ENCODE data around the gene DSCAM.

DSCAM gene

DNA sequence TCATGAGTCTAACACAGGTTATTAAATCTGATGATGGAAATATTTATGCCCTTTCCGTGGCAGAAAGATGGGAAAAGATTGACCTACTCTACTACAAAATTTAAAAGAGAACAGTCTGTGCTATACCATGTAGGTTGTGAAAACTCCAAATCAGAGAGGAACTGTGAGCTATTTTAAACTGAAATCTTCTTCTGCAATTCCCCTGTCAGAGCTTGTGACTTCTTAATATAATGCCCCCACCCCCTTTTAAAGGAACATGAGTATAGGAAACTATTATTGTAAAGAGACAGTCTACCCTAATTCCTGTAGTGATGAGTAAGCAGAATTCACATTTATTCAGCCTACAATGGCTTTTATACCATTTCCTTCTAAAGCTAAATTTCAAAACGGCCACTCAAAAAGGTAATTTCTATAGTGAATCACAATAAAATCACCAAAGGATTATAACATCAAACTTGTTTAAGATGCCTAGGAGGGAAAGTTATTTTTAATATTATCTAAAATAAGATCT, 11.7 kb downstream of the DSCAM start:
- no peak for DNase-seq

- DNase-seq: no peak
Observed at GRCh38 chr21:40833184-40833583, 13.8 kb downstream of the DSCAM start.

- DNase-seq: no peak
Observed at GRCh38 chr21:40832316-40832715, 14.6 kb downstream of the DSCAM start.

DNA sequence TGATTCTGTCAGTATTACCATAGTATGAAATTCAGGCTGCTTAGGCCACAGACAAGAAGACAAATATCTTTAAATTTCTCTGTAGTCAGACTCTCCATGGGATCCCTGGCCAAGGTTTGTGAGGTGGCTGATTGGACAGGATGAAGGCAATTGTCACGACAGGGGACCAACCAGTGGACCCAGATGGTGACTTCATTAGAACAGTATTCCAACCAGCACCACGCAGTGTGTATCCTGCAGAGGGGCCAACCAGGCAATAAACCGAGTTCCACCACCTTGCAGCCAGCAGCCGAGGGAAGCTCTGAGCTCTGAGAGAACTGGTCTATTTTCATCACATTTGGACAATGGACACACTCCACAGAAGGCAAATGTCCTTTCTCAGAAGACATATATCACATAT, 16.1 kb downstream of the DSCAM start:
- DNase-seq: no peak

- no peak for DNase-seq
Observed at GRCh38 chr21:40829791-40830190, 17.2 kb downstream of the DSCAM start.

DNA sequence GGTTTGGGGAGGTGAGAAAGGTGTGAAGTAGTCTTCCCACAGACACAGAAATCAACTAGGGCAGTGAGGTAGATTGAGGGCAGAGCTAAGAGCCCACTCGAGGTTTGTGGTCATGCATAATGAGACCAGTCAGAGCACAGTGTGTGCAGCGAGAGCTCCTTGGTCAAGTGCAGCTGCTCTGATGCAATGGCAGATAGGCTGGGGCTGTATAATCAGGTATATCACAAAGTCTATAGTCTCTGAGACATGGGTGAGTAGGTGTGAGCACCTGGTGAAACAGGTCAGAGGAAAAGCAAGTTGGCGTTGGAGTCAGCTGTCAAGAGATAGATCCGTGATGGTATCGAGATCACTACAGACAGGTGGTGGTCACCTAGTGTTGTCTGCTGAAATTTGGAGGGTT, 17.6 kb downstream of the DSCAM start:
- no peak for DNase-seq

GRCh38 chr21:40827509-40827908, 19.4 kb downstream of the DSCAM start:
- DNase-seq: no peak

DNA sequence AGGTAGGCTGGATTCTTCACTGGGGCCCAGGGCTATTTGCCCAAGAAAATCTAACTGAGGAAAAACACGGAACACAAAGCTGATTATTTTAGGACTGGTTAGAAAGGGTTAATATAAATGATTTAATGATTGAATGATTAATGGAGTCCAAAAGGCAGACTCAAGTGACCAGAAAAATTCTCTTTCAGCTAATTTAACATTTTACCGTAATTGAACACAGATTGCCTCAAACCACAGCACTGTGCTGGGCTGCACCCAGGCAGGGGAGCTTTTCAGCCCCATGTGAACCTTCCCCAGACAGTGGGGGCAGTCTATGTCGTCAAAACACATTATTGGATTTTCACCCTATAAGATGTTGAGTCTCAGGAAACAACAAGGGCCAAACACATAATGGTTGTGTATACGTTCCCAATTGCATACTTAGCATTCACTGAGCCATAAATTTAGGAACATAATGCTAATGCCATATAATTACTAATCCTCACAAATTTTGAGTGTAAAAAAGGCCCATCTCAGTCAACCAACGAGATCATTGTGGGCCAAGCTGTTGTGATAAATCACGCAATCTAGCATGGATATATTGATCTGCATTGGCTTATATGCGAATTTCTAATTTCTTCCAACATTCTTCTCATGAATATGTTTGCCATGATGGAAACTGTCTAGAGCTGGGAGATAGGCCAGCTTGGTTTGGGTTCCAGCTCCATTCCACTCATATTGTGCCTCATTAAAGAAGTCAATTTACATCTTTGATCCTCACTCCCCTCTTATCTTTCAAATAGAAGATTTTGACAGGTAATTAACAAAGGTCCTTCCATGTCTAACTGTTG, 27.7 kb downstream of the DSCAM start:
- DNase-seq: no peak

DNA sequence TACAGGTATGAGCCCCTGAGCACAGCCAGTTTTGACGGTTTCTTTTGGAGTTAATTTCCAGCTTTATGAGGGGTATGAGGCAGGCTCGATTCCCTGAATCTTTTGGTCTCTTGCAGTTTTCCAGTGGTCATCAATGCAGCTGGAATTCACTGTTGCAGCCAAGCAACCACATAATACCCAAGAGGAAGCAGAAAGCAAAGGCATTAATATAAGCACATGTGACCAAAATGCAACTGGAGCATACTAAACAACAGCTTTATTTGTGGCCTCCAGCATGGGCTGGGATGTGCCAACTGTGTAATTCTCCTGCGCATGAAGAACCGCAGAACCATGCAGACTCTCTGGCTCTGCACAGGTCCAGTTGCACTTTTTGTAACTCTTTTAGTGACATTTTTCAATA, 33.0 kb downstream of the DSCAM start:
- no peak for DNase-seq

DNA sequence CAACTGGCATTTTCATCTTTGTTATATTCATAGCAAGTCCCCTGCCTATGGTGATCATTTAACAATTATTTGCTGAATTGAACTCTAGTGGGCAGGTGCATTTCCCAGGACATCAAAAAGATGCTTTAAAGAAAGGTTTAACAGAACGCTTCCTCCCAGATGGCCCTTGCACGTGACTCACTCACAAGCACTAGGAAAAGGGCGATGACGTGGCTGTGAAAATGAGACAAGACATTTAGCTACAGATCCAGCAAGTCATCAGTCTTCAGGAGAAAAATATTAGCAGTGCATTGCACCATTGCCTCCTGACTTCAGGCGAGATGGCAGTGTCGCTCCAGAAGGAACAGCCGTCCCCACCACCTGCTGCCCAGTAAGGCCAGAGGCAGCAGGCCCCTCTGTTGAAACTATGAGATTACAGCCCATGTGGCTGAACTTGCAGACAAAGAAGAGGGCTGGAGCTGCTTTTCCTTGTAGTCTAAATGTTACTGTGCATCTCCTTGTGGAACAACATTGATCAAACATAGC, 37.2 kb downstream of the DSCAM start:
- DNase-seq: no peak

GRCh38 chr21:40803101-40803500, 43.9 kb downstream of the DSCAM start:
- DNase-seq: no peak

GRCh38 chr21:40800126-40800525, 46.8 kb downstream of the DSCAM start:
- no peak for DNase-seq

GRCh38 chr21:40797891-40798290, 49.1 kb downstream of the DSCAM start:
- no peak for DNase-seq

GRCh38 chr21:40797410-40797809, 49.5 kb downstream of the DSCAM start:
- DNase-seq: no peak

- DNase-seq: no peak
Observed at GRCh38 chr21:40796464-40796863, 50.5 kb downstream of the DSCAM start.

DNA sequence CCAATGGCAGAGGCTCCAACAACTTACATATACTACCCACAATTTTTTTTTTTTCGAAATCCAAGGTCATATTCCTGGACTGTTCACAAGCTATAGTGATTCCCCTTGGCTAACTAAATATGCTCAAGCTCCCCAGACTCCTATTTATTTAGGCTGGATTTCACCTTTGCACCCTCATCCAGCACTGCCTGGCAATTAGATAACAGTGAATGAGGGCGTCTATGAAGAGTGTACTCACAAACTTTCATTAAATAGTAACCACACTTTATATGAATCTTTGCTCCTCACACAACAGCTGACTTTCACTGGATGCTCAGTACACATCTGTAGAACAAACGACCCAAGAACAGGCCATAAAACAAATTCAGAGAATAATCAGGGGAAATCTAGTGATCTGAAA, 51.6 kb downstream of the DSCAM start:
- no peak for DNase-seq

GRCh38 chr21:40792691-40793456, 54.1 kb downstream of the DSCAM start:
- DNase-seq: no peak

- no peak for DNase-seq
Observed at GRCh38 chr21:40788635-40789034, 58.3 kb downstream of the DSCAM start.

- no peak for DNase-seq
Observed at GRCh38 chr21:40783404-40783803, 63.6 kb downstream of the DSCAM start.

GRCh38 chr21:40770435-40771055, 76.4 kb downstream of the DSCAM start:
- no peak for DNase-seq

DNA sequence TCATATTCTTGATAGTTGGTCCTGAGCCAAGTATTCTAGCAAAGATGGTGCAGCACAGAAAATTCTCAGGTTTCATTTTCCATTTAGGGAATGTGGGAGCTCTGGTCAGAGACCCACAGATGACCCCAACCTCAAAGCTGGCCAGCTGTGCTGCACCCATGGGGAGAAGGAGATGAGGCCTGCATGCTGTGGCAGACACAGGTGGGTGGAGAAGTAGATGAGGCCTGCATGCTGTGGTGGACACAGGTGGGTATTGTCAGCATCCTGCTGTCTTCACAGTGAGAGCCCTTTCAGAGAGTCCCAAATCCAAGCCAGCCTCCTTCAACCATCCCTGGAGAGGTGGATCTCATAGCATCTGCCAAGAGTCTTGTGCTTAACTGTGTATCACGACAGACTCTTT, 77.7 kb downstream of the DSCAM start:
- DNase-seq: no peak

DNA sequence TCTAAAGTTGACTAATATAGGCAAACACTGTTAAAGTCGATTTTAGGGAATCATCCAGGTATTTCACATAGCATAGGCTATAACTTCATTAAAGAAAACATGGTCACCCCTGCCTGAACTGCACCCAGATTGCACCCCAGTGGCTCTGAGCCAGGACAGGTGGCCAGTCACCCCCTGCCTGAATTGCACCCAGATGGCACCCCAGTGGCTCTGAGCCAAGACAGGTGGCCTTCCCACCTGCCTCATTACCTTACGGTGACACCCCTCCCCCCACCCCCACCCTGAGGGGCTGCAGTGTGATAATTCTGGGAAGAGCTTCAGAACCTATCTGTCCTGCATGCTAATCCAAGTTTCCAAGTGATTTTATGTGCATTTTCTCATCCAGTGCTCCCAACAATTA, 78.9 kb downstream of the DSCAM start:
- no peak for DNase-seq

DNA sequence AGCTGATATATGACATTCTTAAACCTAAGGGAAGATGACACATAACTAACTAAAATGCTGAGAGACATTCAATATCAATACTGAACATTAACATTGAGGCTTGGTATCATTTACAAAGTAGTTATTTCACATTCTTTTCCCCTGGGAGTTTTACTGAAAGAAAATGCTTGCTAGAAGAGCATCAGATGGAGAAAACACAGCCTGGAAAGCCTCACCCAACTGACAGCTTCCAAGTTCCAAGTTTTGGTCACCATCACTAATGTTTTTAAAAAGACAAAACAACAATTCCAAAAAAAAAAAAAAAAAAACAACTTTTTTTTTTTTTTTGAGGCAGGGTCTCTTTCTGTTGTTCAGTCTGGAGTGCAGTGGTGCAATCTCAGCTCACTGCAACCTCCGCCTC, 80.6 kb downstream of the DSCAM start:
- DNase-seq: no peak
